Kidney (tissue), 14 donors: ENCODE results near the gene RAP1GAP2. TPM values are rescaled to one million over a fixed set of nuclear protein-coding genes. Genes with fewer than 3 reads are reported as not detected.
A peak's percentile ranks its signal among the peaks of the same experiment; 100 is the strongest.
"Not testable (repeated sequence)": the region's sequence is repeated elsewhere in the genome, so short reads cannot be mapped to it uniquely, and the experiment has no call there.

ENCODE experiments used
- DNase-seq, 5 donors: peaks; one replicate each; pipeline ENCODE4 v3.0.0-alpha.2; 2013 to 2020
- FAIRE-seq: peaks from 2 replicates; lab custom pipeline; 2012; peaks lifted over from hg19 to GRCh38; lab: Jason Lieb, UNC
- H3K27ac ChIP-seq, 2 donors: one replicate each; pipeline ENCODE4 v1.7.0; 2013; ENCODE audit warnings: low read depth in 2 of 2, low read length in 2 of 2, inconsistent platforms in 1 of 2
- H3K27me3 ChIP-seq: one replicate; pipeline ENCODE4 v1.7.1; 2013; ENCODE audit warnings: low read length, inconsistent platforms; ENCODE audit not compliant: control insufficient read depth, insufficient read depth
- H3K36me3 ChIP-seq, 3 donors: one replicate each; pipeline versions ENCODE4 v1.7.0 to v1.7.1; 2013; ENCODE audit warnings: low read length in 3 of 3, control low read depth in 1 of 3, inconsistent platforms in 1 of 3; ENCODE audit not compliant: insufficient read depth in 3 of 3, control insufficient read depth in 2 of 3
- H3K4me1 ChIP-seq, 3 donors: one replicate each; pipeline versions ENCODE4 v1.7.0 to v1.7.1; 2013; ENCODE audit warnings: low read length in 3 of 3, inconsistent platforms in 1 of 3, low read depth in 1 of 3; ENCODE audit not compliant: control insufficient read depth in 2 of 3, insufficient read depth in 2 of 3
- H3K4me3 ChIP-seq, 3 donors: one replicate each; pipeline versions ENCODE4 v1.7.0 to v1.8.1; 2013; ENCODE audit warnings: low read length in 3 of 3, control low read depth in 1 of 3, inconsistent platforms in 1 of 3
- H3K9ac ChIP-seq, 3 donors: one replicate each; pipeline versions ENCODE4 v1.7.0 to v1.7.1; 2013; ENCODE audit warnings: low read length in 3 of 3, control low read depth in 1 of 3, inconsistent platforms in 1 of 3
- H3K9me3 ChIP-seq, 3 donors: one replicate each; pipeline versions ENCODE4 v1.7.0 to v1.7.1; 2013; ENCODE audit warnings: low read length in 3 of 3, control low read depth in 1 of 3, inconsistent platforms in 1 of 3; ENCODE audit not compliant: control insufficient read depth in 2 of 3, insufficient read depth in 1 of 3
- CTCF ChIP-seq: IDR thresholded peaks from 3 replicates; pipeline ENCODE4 v1.5.1; 2012; ENCODE audit warnings: mild to moderate bottlenecking, moderate library complexity, borderline replicate concordance; ENCODE audit not compliant: insufficient read depth; ENCODE audit errors: extremely low read depth
- intact Hi-C: fragments of 100-400 bp; cut with DNase I; formaldehyde crosslinking; loops from one replicate; pipeline ENCODE4 v1.11.1; 2022
- polyA plus RNA-seq: library from polyadenylated mRNA; stranded (reverse); fragments of 350-450 nt; fragmentation: Illumina TruSeq; extraction: RNeasy Lipid Tissue Mini Kit (QIAGEN cat#74804); gene quantifications from one replicate; pipeline ENCODE4 v1.2.3, GENCODE V29; 2014; ENCODE audit warnings: low read depth, low replicate concordance; ENCODE audit not compliant: insufficient read depth
- total RNA-seq: library from RNA; stranded (reverse); fragmentation: NEBNext Ultra II Directional; extraction: Animal tissue kit (Norgen Biotek cat#: 25700); gene quantifications from one replicate; pipeline ENCODE4 v1.2.1, GENCODE V29; 2021
- donor health status: control.
- donor health status: control.
- donor health status: control.
- donor health status: control.
- donor health status: control.
- donor health status: DM: yes; HTN: yes; CAD: no.
- donor health status: Normal renal cell carcinoma (clear cell type).

Gene RAP1GAP2
- total and polyA plus RNA-seq, 2 donors from 2014 or later = 6.8 to 46.2 TPM

- TF ChIP-seq CTCF = no peak
- H3K27me3 ChIP-seq = no peaks in the 10 kb centered on the region
- no peak for FAIRE-seq
- intact Hi-C loops = no loop called here
- no peak overlapping the region for H3K27ac ChIP-seq
- H3K4me3 ChIP-seq = no peak overlapping the region
- peak in 1 of 5 donors; percentile 84 for DNase-seq
- no peaks in the 10 kb centered on the region for H3K4me1 ChIP-seq
- H3K9me3 ChIP-seq = no peaks in the 10 kb centered on the region
- H3K36me3 ChIP-seq = no peaks in the 10 kb centered on the region
- no peak overlapping the region for H3K9ac ChIP-seq
These were observed 18.5 kb downstream of the RAP1GAP2 start for GRCh38 chr17:2814481-2815341.

- intact Hi-C loops = no loop called here
- Histone ChIP-seq H3K27ac (no peak overlapping the region), H3K9ac (no peak overlapping the region), H3K27me3 (no peaks in the 10 kb centered on the region), H3K36me3 (no peaks in the 10 kb centered on the region), H3K9me3 (no peaks in the 10 kb centered on the region), H3K4me1 (no peaks in the 10 kb centered on the region), H3K4me3 (no peak overlapping the region)
- FAIRE-seq = no peak
- no peak for TF ChIP-seq CTCF
- peak in 2 of 5 donors; percentile 33 to 39 for DNase-seq
These were observed 19.5 kb downstream of the RAP1GAP2 start for GRCh38 chr17:2815781-2816185.

GRCh38 chr17:2816688-2817087 lies 20.4 kb downstream of the RAP1GAP2 start:
- H3K9ac ChIP-seq = no peak overlapping the region
- FAIRE-seq = no peak

GRCh38 chr17:2819294-2819693 lies 23.1 kb downstream of the RAP1GAP2 start:
- DNase-seq, H3K9me3 ChIP-seq, intact Hi-C loops, H3K27ac ChIP-seq, H3K27me3 ChIP-seq, H3K36me3 ChIP-seq, FAIRE-seq, H3K4me1 ChIP-seq, H3K4me3 ChIP-seq, H3K9ac ChIP-seq: not testable (repeated sequence)

More at GRCh38 chr17:2816688-2817087, 20.4 kb downstream of the RAP1GAP2 start:
- intact Hi-C loops = no loop called here
- no peak overlapping the region for H3K27ac ChIP-seq
- H3K4me3 ChIP-seq = no peak overlapping the region
- DNase-seq = no peak
- no peaks in the 10 kb centered on the region for H3K36me3 ChIP-seq
- no peaks in the 10 kb centered on the region for H3K4me1 ChIP-seq
- H3K9me3 ChIP-seq = no peaks in the 10 kb centered on the region
- TF ChIP-seq CTCF = no peak
- H3K27me3 ChIP-seq = no peaks in the 10 kb centered on the region
